Measurements from ENCODE around the gene LITAFD.

DNA sequence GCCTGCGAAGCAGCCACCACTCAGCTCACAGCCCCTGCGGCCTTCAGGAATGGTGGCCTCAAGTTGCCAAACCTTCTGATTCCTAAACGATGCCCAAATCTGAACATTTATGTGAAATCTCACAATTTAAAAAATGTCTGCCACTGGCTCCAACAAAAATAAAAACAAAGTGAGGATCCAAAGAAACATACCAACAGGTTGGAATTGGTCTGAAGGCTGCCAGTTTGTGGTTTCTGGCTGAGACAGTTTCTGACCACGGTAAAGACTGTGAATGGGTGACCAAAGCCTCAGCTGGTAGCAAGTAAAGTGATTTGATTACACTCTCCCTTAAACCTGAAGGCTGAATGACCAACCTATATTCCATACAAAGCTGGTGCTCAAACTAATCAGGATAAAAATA lies 24.9 kb downstream of the LITAFD start:
- TF ChIP-seq ARNTL (CRISPR knock-in tag; IDR thresholded peaks at IDR 0.05; ENCODE audit: borderline replicate concordance, low read depth) (no peak), OSR1 (CRISPR knock-in tag; IDR thresholded peaks at IDR 0.05) (no peak)
